ENCODE results near the gene ADISSP.

GRCh38 chr20:3796477-3797225 lies 29.1 kb upstream of the ADISSP start:
- TF ChIP-seq NFYB (IDR thresholded peaks at IDR 0.05; ENCODE audit: extremely low read depth, insufficient read length) (no peak), RAD21 (CRISPR knock-in tag; conservative IDR thresholded peaks at IDR 0.05 in 1 of 2, IDR thresholded peaks at IDR 0.05 in 1 of 2) (no peak), JUN (IDR thresholded peaks at IDR 0.05; ENCODE audit: borderline replicate concordance, low read depth, low read length) (no peak), JUN (CRISPR knock-in tag; IDR thresholded peaks at IDR 0.05; ENCODE audit: borderline replicate concordance) (no peak), SREBF2 (CRISPR knock-in tag; IDR thresholded peaks at IDR 0.05) (no peak), ATF7 (IDR thresholded peaks at IDR 0.05) (no peak), RBM34 (IDR thresholded peaks at IDR 0.05; ENCODE audit: borderline replicate concordance, insufficient read depth, low read length) (no peak)

Data from K562 (cell line).